ENCODE data around the gene IRAK4.

The IRAK4 gene

DNA sequence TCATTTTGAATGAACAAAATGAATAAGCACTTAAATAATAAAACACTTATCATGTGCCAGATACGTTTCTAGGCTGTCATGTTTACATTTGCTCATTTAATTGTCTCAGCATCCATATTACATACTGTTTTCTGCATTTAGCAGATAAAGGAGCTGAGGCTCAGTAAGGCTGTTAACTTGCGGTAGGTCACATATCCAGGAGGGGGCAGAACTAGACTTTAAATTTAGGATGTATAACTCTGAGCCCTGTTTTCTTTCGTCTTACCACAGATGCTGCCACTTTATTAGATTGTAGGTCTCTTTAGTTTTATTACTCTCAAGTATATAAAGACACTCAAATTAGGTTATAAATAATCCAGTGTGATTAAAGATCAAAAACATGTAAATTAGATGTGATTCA is 17.7 kb downstream of the IRAK4 start:
- DNase-seq: peak; percentile 44

- peak; percentile 59 for DNase-seq
Measured at GRCh38 chr12:43786899-43787693, 28.3 kb downstream of the IRAK4 start.

DNA sequence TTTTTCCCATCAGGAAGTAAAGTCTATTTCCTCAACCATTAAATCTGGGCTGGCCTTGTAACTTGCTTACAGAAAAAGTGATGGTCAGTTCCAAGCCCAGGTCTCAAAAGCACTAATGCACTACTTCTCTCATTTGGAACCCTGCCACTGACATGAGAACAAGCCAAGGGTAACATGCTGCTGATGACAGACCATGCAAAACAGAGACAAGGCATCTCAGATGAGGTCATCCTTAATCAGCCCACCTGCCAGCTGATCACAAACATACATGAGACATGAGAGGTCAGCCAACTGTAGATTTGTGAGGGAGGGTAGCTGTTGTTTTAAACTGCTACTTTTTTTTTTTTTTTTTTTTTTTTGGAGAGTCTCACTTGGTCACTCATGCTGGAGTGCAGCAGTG is 31.2 kb downstream of the IRAK4 start:
- DNase-seq: no peak

- no peak for DNase-seq
Measured at GRCh38 chr12:43795716-43796280, 37.0 kb downstream of the IRAK4 start.

- no peak for DNase-seq
Measured at GRCh38 chr12:43797561-43798217, 38.9 kb downstream of the IRAK4 start.

GRCh38 chr12:43805149-43805859 is 46.6 kb downstream of the IRAK4 start:
- no peak for DNase-seq

DNA sequence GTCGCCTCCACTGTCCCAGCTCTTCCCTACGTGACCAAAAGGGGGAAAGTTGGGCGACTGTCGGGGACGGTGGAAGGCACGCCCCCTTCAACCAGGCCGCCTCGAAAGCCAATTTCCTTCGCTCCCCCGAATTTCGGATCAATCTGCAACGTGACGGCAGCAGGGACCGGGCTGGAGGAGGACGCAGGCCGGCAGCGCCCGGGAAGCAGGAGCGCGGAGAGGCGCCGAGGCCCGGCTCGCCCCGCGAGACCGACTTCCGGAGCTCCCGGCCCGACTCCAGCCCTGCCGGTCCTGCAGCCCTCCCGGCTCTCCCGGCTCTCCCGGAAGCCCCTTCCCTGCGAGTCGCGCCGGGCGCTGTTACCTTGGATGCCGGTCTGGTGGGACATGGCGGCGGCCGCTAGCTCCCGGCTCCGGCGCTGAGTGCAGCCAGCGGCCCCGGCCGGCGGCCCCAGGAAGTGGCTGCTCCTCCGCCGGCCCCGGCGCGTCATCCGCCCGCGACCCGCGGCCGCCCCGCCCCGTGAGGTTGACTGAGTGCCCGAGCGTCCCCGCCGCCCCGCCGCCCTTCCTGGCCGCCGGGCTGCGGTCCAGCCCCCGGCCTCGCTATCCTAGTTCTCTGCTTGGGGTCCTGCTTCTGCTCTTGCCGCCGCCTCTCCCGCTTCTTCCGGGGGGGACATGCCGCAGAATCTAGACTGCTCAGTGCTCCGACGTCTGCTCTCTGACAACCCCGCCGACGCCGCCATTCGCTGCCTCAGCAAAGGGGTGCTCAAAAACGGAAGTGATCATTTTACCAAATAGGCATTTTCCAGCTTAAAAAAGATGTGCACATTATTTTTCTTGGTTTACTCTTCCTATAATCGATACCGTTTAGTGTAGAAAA is 47.3 kb downstream of the IRAK4 start, which contains the start of gene TWF1:
Gene TWF1 (minus strand): TSS at position 458 of the 877 bp plus-strand sequence. CDS start 72 bp downstream, at position 386.
- DNase-seq: peak; percentile 82

- no peak for DNase-seq
Measured at GRCh38 chr12:43806737-43807072, 48.0 kb downstream of the IRAK4 start.

DNA sequence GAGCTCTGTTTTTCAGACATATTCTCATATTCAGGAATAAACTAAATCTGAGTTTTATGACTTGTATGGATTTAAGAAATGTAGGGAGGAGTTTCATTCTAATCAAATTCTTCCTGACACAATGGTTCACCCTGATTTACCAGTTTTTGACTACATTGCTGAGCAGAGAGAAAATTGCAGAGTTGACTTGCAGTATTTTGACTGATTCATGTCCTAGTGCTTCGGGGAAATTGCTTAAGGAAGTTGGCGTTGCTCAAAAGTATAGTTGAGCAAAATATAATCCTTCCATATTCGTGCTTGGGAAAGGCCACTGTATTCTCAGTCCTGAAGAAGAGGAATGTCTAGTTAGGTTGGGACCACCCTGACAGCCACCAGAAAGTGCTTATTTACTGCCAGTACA is 48.6 kb downstream of the IRAK4 start:
- no peak for DNase-seq

DNA sequence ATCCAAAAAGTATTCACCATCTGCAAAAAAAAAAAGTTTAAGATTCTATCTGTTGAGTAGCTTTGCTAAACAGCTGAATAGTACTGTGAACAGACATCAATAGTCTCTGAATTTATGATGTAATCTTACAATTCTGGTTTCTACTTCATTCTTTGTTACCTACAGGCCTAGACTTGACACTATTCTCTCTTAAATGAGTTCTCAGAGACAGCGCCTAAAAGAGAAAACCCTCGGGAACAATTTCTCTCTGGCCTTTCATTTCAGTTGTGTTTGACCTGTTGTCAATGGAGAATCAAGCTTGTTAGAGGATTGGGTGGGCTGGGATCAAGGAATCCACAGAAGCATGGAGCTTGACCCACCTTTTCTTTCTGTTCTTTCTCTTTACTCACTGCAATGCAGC is 53.3 kb downstream of the IRAK4 start:
- DNase-seq: no peak

GRCh38 chr12:43812926-43813325 is 54.2 kb downstream of the IRAK4 start:
- no peak for DNase-seq

DNA sequence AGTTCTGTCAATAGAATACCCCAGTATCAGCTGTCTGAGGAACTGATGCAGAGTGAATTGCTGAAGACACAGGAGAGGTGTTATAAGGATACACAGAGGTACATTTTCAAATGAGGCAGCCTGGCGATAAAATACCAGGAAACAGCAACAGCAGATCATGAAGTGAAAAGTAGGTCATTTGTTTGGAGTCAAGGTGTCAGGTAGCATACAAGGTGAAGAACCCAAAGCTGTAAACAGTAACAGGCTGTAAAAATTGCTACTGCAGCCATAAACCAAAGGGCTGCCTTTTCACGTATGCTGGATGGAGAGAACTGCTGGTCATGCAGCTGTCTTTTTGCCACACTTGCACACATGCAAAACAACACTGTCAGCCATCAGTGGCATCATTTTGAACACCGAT is 56.7 kb downstream of the IRAK4 start:
- DNase-seq: no peak

DNA sequence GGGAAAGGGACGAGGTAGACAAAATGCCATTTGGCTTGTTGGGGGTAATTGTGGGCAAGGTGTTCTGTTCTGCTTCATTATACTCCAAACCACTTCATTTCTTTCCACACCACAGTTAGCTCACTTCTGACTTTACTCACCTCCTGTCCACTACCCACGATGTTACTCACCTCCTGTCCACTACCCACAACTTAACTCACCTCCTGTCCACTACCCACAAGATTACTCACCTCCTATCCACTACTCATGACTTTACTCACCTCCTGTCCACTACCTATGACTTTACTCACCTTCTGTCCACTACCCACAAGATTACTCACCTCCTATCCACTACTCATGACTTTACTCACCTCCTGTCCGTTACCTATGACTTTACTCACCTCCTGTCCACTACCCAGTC is 57.4 kb downstream of the IRAK4 start:
- no peak for DNase-seq

- no peak for DNase-seq
Measured at GRCh38 chr12:43824207-43824775, 65.5 kb downstream of the IRAK4 start.

- no peak for DNase-seq
Measured at GRCh38 chr12:43826681-43827080, 67.9 kb downstream of the IRAK4 start.

- no peak for DNase-seq
Measured at GRCh38 chr12:43827093-43827492, 68.3 kb downstream of the IRAK4 start.

DNA sequence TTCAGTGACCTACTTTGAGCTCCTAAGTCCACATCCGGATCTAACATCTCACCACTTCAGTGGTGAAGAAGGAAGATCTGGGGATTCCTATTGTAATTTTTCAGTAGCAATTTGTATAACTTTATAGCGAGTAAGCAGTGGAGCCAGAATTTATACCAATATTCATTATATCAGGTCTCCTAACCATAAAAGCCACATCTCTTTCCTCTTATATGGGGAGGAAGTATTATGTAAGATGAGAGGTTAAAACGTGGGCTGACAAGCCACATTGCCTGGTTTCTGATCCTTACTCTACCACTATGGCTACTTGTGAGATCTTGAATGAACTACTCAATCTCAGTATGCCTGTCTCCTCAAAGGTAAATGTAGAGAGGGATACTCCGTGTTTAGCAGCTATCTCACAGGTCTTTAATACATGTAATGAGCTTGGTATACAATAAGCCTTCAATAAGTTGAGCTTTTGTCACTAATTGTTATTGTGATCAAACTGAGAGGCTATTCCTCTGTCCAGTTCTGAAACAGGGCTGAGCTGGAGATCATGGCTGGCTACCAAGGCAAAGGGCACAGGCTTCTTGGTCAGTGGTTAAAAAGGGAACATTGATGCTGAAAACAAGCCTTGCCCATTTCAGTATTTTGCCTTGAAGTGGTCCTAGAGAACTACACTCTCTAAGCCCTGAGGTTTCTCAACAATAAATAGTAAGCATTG is 73.9 kb downstream of the IRAK4 start:
- no peak for DNase-seq

DNA sequence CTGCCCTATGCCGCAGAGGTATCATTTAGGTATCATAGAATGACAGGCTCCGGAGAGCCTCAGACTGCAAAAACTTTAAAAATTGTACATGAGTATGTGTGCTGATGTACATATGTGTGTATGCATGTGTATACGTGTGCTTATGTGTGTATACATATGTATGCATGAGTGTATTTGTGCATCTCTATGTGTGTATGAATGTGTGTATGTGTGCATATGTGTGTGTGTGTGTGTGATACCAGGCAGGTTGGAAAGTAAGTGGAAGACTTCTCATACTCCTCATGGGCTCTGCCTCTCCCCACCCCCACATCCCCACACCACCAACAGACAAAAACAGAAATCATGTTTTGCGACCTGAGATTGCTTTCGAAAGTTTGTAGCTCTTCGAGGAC is 76.5 kb downstream of the IRAK4 start:
- no peak for DNase-seq

- DNase-seq: peak; percentile 47
Measured at GRCh38 chr12:43835656-43836474, 77.1 kb downstream of the IRAK4 start, which contains the start of gene TMEM117. TMEM117 (plus strand) TSS chr12:43836081.

DNA sequence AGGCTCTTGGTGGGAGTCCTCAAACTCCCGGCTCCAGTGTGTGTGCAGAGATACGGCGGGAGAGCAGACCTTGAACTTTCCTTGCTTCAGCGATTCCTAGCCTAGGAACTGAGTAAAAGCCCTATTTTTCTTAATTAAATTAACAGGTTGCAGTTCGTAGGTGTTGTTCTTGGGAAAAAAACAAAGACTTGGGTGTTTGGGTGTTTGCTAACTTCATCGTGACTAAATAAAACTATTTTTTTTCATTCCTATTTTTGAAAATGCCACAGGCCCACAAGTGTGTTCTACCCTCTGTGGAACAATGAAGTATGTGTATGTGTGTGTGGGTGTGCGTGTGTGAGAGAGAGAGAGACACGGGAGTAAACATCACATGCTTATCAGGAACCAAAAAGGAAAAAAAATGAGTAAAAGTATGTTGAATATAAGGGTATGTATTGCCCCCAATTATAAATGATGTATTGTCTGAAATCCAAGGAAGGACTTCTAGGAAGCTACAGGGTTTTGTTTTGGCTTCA is 77.8 kb downstream of the IRAK4 start:
- no peak for DNase-seq
